DOHH2 (cell line): ENCODE data around the gene RIN3.

Experiments used
- EZH2phosphoT487 ChIP-seq: fragments of 200-600 bp; sonication (generic); IDR thresholded peaks from 2 replicates; pipeline ENCODE4 v1.6.1; 2017; ENCODE audit warnings: borderline replicate concordance, mild to moderate bottlenecking, antibody characterized with exemption, low read length, moderate library complexity, mixed read lengths
- TF ChIP-seq, protein P1 (sequence below): fragments of 200-600 bp; sonication (generic); IDR thresholded peaks from one replicate; pipeline ENCODE4 v1.5.1; 2014; ENCODE audit warnings: antibody characterized with exemption, mild to moderate bottlenecking, low read depth, low read length; ENCODE audit not compliant: poor library complexity, severe bottlenecking

DNA sequence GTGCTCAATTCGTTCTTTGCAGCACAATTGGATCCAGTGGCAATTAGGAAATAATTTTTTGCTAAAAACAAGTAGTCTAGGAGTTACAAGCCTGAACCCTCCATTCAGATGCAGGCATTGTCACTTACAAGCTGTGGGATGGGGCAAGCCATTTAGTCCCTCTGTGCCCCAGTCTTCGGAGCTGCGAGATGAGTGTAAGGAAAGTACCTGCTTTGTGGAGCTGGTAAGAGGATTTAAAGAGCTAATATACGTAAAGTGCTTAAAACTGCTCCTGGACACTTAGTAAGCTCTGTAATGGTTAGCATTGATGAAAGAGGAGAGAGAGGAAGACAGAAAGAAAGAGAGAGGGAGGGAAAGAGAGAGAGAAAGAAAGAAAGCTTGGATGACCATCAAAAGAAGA lies 122.3 kb downstream of the RIN3 start:
- no peak for TF ChIP-seq EZH2phosphoT487
- TF ChIP-seq, protein P1, sequence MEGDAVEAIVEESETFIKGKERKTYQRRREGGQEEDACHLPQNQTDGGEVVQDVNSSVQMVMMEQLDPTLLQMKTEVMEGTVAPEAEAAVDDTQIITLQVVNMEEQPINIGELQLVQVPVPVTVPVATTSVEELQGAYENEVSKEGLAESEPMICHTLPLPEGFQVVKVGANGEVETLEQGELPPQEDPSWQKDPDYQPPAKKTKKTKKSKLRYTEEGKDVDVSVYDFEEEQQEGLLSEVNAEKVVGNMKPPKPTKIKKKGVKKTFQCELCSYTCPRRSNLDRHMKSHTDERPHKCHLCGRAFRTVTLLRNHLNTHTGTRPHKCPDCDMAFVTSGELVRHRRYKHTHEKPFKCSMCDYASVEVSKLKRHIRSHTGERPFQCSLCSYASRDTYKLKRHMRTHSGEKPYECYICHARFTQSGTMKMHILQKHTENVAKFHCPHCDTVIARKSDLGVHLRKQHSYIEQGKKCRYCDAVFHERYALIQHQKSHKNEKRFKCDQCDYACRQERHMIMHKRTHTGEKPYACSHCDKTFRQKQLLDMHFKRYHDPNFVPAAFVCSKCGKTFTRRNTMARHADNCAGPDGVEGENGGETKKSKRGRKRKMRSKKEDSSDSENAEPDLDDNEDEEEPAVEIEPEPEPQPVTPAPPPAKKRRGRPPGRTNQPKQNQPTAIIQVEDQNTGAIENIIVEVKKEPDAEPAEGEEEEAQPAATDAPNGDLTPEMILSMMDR = no peak
